NCI-H1417 (cell line): ENCODE data around the gene NRIP2.
A peak's percentile ranks its signal among the peaks of the same experiment; 100 is the strongest.

Source experiments
- DNase-seq, 3 experiments: peaks; one replicate each; lab custom pipeline; 2025; lab: John Stamatoyannopoulos, UW

NRIP2 gene

DNA sequence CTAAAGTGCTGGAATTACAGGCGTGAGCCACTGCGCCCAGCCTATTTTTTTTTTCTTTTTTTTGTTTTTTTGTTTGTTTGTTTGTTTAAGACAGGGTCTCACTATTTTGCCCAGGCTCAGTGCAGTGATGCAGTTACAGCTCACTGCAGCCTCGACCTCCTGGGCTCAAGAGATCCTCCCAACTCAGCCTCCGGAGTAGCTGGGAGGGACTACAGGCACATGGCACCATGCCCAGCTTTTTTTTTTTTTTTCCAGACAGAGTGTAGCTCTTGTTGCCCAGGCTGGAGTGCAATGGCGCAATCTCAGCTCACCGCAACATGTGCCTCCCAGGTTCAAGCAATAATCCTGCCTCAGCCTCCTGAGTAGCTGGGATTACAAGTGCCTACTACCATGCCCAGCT, 28.1 kb downstream of the NRIP2 start:
- no peak for DNase-seq

GRCh38 chr12:2805143-2805520, 29.7 kb downstream of the NRIP2 start:
- no peak for DNase-seq

DNA sequence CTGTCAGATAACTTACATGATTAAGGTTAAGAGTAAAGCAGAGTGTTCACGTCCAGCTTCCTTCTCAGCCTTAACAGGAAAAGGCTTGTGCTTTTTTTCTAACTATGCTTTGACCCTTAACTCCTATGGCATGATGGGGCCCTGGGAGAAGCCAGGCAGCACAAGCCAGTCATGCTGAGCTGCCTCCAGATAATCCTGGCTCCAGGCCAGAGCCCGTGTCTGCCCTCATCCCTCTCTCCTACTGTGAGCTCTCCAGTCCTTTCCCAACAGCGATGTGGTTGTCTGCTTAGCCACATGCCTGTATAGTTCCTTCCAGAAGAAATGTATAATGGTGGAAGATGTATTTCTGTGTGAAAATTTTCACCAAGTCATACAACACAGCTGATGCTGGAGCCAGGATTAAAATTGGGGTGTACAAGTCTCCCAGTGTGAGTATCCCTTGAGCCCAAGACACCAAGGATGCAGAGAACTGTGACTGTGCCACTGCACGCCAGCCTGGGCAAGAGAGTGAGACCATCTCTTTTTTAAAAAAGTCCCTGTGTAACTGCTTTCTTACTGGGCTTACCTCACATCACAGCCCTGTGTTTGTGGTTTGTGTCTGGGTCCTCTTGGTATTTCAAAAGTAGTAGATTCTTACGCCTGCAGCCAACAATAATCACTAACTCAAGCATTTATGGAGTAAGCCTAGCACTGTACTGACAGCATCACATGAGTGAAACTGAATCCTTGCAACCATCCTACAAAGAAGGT, 30.3 kb downstream of the NRIP2 start:
- DNase-seq, result no peak

GRCh38 chr12:2803635-2804392, 31.0 kb downstream of the NRIP2 start:
- no peak for DNase-seq

DNA sequence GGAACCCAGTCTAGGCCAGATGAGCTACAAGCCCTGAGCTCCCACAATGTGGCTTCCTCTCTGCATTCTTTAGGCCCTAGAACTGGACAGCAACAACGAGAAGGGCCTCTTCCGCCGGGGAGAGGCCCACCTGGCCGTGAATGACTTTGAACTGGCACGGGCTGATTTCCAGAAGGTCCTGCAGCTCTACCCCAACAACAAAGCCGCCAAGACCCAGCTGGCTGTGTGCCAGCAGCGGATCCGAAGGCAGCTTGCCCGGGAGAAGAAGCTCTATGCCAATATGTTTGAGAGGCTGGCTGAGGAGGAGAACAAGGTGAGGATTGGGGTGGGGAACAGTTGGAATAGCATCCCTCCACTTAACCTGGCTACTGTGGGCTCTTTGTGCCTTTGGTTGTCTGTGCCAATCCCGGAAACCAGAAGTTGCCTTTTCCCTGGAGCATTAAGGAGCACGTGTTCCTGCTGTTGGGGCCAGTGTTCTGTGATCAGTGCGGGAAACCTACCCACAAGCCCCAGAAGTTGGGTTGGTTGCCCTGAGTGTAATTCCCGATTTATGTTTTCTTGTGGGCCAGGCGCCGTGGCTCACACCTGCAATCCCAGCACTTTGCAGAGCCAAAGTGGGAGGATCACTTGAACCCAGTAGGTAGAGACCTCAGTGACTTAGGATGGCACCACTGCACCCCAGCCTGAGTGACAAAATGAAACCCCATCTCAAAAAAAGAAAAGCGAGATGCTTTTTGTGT, 33.6 kb downstream of the NRIP2 start:
- no peak for DNase-seq

DNA sequence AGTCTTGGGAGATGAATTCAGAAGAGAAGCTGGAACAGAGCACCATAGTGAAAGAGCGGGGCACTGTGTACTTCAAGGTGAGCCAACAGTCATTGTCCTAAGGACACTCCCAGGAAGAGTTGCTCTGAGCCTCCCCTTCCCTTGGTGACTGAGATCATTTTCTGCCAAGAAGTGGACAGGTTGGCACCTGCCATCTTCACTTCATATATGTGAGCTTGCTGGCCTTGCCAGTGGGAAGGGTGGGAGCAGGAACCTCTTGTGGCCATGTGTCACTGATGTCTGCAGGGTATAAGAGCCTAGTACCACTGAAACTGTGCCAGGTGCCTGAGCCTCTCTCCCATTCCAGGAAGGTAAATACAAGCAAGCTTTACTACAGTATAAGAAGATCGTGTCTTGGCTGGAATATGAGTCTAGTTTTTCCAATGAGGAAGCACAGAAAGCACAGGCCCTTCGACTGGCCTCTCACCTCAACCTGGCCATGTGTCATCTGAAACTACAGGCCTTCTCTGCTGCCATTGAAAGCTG, 34.7 kb downstream of the NRIP2 start:
- DNase-seq, result no peak

GRCh38 chr12:2797721-2798418, 37.0 kb downstream of the NRIP2 start:
- no peak for DNase-seq

- no peak for DNase-seq
Observed at GRCh38 chr12:2796187-2796666, 38.6 kb downstream of the NRIP2 start.

DNA sequence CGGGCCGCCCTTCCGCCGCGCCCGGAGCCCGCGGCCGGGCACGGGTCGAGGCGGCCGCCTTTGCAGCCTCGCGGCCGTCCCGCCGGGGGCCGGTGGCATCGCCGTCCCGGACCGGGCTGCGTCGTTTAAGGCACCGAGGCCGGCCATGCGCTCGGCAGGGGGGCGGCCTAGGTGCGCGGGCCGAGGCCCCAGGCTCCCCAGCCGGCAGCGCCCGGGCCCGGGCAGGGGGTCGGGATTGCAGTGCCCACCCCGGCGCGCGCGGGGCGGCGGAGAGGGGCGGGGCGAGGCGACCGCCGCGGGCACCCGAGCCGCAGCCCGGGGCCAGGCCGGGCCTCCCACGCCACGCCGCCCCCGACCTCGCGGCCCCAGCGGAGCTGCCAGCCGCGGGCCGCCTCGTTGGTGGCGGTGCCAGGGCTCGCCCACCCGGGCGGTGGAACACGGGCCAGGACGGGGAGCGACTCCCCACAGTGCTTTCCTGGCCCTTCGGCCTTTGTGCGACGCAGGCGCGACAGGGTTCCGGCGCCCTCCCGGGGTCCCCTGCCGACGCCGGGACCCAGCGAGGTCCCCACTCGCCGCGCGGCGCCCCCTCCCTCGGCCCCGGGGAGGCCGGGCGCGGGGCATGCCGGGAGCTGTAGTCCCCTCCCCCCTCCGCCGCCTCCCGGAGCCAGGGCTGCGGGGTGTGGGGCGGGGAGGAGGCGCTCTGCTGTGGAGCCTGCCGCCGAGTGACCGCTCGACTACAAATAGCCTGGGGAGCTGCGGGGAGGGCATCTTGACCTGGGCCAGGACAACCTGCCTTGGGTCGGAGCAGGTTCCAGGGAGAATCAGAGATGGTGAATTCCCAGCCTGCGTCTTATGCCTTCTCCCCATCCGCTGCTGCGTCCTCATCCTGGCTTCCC, 39.3 kb downstream of the NRIP2 start:
- DNase-seq, result peak; percentile 47 to 88 (median 82)

GRCh38 chr12:2794736-2795289, 40.0 kb downstream of the NRIP2 start, which contains the start of gene FKBP4:
Gene FKBP4, plus strand, starts transcription at chr12:2794970. Its CDS starts 170 bp downstream, at chr12:2795140.
- DNase-seq, result peak; percentile 78 to 89 (median 86)

- DNase-seq, result no peak
Observed at GRCh38 chr12:2794191-2794735, 40.6 kb downstream of the NRIP2 start.

GRCh38 chr12:2793561-2793960, 41.3 kb downstream of the NRIP2 start:
- DNase-seq, result no peak

- no peak for DNase-seq
Observed at GRCh38 chr12:2792671-2793500, 41.9 kb downstream of the NRIP2 start.

DNA sequence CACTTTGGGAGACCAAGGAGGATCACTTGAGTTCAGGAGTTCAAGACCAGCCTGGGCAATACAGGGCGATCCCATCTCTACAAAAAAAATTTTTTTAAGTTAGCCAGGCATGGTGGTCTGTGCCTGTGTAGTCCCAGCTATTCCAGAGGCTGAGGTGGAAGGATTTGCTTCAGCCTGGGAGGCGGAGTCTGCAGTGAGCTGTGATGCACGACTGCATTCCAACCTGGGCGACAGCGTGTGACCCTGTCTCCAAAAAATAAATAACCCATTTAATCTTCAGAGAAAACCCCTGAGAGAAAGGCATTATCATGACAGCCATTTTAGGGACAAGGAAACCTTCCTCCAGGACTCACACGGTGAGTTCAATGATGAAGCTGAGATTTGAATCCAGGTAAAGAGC, 43.7 kb downstream of the NRIP2 start:
- DNase-seq, result no peak

DNA sequence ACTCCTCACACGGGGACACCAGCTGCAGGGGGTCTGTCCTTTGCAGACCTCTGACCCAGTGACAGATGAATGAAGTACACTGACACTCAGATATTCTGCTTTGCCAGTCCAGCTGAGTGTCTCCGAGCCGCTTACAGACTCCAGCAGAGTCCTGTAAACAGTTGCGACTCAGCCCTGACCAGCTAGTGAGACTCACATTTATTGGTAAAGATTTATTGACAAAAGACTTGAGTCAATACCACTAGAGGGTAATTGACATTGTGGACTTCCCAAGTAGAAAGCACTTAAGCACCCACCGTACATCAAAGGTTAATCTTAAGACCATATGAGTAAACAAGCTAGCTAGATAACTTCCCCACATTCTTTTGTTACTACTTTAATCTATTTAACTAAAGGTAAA, 49.8 kb downstream of the NRIP2 start:
- DNase-seq, result peak in 2 of 3 experiments; percentile 15 to 71

- DNase-seq, result peak; percentile 64 to 87 (median 64)
Observed at GRCh38 chr12:2783936-2784600, 50.8 kb downstream of the NRIP2 start.

DNA sequence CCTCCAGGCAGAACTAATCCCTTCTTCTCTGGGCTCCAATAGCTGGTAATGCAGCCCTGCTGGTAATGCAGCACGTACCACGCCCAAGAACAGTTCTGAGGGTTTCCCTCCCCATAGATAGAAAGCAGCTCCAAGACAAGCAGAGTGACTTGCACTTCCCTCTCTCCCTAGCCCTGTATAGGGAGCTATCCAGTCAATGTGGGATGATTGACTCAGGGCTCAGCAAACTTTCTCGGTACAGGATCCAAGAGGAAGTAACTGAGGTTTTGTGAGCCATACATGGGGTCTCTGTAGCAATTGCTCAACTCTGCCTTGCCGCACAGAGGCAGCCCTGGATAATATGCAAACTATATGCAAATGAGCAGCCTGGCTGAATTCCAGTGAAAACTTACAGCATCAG, 55.6 kb downstream of the NRIP2 start:
- no peak for DNase-seq

GRCh38 chr12:2776129-2776806, 58.6 kb downstream of the NRIP2 start:
- DNase-seq, result no peak
